Progenitor cell of endocrine pancreas (in vitro differentiated cells): ENCODE measurements around the gene HGFAC. TPM values are rescaled to one million over a fixed set of nuclear protein-coding genes. Genes with fewer than 3 reads are reported as not detected.

Experiments
- DNase-seq: peaks from one replicate; pipeline ENCODE4 v3.0.0; 2021; ENCODE audit warnings: low spot score; ENCODE audit not compliant: unreplicated experiment
- H3K27ac Mint-ChIP-seq: 2 replicates; pipeline ENCODE4 v1.8.0; 2021; ENCODE audit warnings: mild to moderate bottlenecking, moderate library complexity, mixed read lengths
- H3K27me3 Mint-ChIP-seq: 2 replicates; pipeline ENCODE4 v1.8.0; 2021; ENCODE audit warnings: mixed read lengths
- H3K36me3 Mint-ChIP-seq: 2 replicates; pipeline ENCODE4 v1.8.0; 2022; ENCODE audit warnings: mixed read lengths; ENCODE audit not compliant: insufficient read depth
- H3K4me1 Mint-ChIP-seq: 2 replicates; pipeline ENCODE4 v1.8.0; 2021; ENCODE audit warnings: low read depth, mixed read lengths
- H3K4me3 Mint-ChIP-seq: 2 replicates; pipeline ENCODE4 v1.8.0; 2021; ENCODE audit warnings: low read depth, mild to moderate bottlenecking, moderate library complexity, mixed read lengths
- H3K9me3 Mint-ChIP-seq: 2 replicates; pipeline ENCODE4 v1.8.0; 2021; ENCODE audit warnings: low read depth, mixed read lengths
- total RNA-seq: library from RNA; stranded (reverse); gene quantifications from 2 replicates; pipeline ENCODE4 v1.2.1, GENCODE V29; 2021
- TF ChIP-seq, protein P1 (sequence below): fragments of 200-600 bp; sonication (generic); IDR thresholded peaks from one replicate; pipeline ENCODE4 v1.5.0; 2021; ENCODE audit warnings: antibody characterized with exemption, mild to moderate bottlenecking; ENCODE audit not compliant: unreplicated experiment

HGFAC gene
- total RNA-seq, 1 donor from 2014 or later, result 7.5 TPM

DNA sequence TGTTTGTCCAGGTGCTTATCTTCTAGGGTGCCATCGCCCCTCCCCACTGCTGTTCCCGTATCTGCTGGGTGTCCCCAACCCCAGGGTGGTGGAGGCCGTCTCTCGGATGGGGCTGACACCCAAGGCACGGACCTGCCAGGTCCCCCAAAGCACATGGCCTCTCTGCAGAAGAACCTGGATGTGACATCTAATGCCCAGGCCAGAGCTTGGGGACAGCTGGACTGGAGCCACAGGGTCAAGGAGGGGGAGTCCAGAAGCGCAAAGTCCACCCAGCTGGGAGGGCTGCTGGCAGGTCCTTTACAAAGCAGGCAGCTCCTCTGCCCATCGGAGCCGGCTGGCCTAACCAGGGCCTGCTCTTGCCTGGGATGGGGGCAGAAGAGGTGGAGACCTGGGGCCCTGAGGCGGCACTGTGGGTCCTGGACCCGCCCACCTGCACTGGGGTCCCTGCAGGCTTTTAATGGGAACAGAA lies 20.6 kb downstream of the HGFAC start:
- Mint-ChIP-seq H3K4me3 (peak overlapping the region; percentile 45), H3K4me1 (no peaks in the 10 kb centered on the region), H3K36me3 (no peaks in the 10 kb centered on the region), H3K27ac (no peak overlapping the region), H3K27me3 (peaks cover 42% of the 10 kb centered on the region), H3K9me3 (peaks cover 5% of the 10 kb centered on the region)
- TF ChIP-seq, protein P1, sequence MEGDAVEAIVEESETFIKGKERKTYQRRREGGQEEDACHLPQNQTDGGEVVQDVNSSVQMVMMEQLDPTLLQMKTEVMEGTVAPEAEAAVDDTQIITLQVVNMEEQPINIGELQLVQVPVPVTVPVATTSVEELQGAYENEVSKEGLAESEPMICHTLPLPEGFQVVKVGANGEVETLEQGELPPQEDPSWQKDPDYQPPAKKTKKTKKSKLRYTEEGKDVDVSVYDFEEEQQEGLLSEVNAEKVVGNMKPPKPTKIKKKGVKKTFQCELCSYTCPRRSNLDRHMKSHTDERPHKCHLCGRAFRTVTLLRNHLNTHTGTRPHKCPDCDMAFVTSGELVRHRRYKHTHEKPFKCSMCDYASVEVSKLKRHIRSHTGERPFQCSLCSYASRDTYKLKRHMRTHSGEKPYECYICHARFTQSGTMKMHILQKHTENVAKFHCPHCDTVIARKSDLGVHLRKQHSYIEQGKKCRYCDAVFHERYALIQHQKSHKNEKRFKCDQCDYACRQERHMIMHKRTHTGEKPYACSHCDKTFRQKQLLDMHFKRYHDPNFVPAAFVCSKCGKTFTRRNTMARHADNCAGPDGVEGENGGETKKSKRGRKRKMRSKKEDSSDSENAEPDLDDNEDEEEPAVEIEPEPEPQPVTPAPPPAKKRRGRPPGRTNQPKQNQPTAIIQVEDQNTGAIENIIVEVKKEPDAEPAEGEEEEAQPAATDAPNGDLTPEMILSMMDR, result no peak
- no peak for DNase-seq

DNA sequence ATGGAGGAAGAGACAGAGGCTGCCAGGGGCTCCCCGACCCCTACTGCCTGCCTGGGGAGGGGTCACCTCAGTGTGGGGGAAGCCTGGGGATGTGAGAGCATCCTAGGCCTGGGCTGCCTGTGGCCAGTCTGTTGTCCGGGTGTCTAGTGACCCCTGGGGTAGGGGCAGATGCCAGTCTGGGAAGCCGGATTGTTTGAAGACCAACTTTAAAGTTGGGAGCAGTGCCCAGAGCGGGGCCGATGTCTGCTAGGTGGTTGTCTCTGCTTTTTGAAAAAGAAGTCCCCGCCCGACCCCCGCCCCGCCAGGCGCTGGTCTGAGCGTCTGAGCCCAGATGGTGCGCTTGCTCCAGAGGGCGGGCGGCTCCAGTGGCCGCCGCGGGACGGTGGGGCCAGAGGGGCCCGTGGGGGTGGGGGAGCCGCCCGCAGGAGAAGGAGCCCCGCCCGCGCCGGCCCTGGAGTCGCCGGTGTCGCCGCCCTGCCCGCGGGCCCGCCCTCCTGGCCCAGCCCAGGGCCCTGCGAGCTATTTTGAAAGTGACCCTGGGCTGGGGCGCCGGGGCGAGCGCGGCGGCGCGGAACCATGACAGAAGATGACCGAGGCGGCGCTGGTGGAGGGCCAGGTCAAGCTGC lies 21.1 kb downstream of the HGFAC start, which contains the start of gene DOK7:
DOK7 (plus strand) TSS at position 517 of the 626 bp plus-strand sequence; CDS start at position 587, 70 bp downstream.
- Mint-ChIP-seq H3K9me3 (peaks cover 5% of the 10 kb centered on the region), H3K4me3 (peak within 1 kb of the TSS; percentile 45), H3K4me1 (no peaks in the 10 kb centered on the region), H3K27ac (no peak within 1 kb of the TSS), H3K36me3 (no peaks in the 10 kb centered on the region), H3K27me3 (peaks cover 40% of the 10 kb centered on the region)
- TF ChIP-seq, protein P1, result no peak
- no peak for DNase-seq

- no peak overlapping the region for H3K4me3 Mint-ChIP-seq
- no peaks in the 10 kb centered on the region for H3K4me1 Mint-ChIP-seq
- H3K36me3 Mint-ChIP-seq, result no peaks in the 10 kb centered on the region
- H3K27ac Mint-ChIP-seq, result no peak overlapping the region
- peaks cover 5% of the 10 kb centered on the region for H3K9me3 Mint-ChIP-seq
- H3K27me3 Mint-ChIP-seq, result peaks cover 32% of the 10 kb centered on the region
- TF ChIP-seq, protein P1, result no peak
- DNase-seq, result no peak
Observed at GRCh38 chr4:3463556-3464348, 22.0 kb downstream of the HGFAC start.

DNA sequence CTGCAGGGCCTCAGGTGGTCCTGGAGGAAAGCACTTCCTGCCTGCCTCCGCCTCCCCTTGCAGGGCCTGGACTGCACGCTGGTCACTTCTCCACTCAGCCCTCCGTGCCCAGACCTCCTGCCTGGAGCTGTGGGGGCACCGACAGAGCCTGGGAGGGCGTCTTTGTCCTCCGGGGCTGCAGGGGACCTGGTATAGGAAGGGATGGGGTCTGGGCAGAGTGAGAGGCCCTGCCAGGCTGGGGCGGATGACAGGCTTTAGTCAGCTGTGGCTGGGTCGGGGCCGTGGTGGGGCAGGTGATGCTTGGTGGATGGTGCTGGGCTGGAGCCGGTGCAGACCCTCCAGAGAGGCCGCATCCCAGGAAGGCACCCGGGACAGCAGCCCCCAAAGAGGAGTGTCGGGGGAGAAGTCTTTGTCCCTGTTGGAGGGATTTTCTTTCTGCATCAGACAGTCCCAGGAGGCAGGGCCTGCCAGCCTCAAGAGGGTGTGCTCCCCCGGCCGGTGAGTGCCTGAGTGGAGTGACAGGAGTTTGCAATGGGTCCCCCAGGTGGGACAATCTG lies 22.7 kb downstream of the HGFAC start:
- Mint-ChIP-seq H3K36me3 (no peaks in the 10 kb centered on the region), H3K27ac (no peak overlapping the region), H3K4me3 (no peak overlapping the region), H3K27me3 (peaks cover 25% of the 10 kb centered on the region), H3K9me3 (peaks cover 5% of the 10 kb centered on the region), H3K4me1 (no peaks in the 10 kb centered on the region)
- TF ChIP-seq, protein P1, result no peak
- no peak for DNase-seq
